Adrenal gland (tissue), 5 donors: ENCODE data around the gene SETD2.

Experiments used
- CTCF ChIP-seq, 6 experiments: fragments of 450-650 bp in 4 of 6; fragments of 200-600 bp in 2 of 6; sonication (generic) in 1 of 6; IDR thresholded peaks; 1 replicate in 5 of 6; 2 replicates in 1 of 6; pipeline versions ENCODE4 v1.5.1 to v1.8.0; 2016 to 2021; ENCODE audit warnings: antibody characterized with exemption in 6 of 6, mild to moderate bottlenecking in 2 of 6, moderate library complexity in 1 of 6
- POLR2A ChIP-seq, 2 donors: fragments of 450-650 bp; IDR thresholded peaks; one replicate each; pipeline ENCODE4 v1.6.1; 2017; ENCODE audit warnings: antibody characterized with exemption in 2 of 2, mild to moderate bottlenecking in 2 of 2, moderate library complexity in 1 of 2
- donor health status: DM: no; HTN: no; CAD: no.

GRCh38 chr3:46974421-46975171 is 189.3 kb downstream of the SETD2 start:
- TF ChIP-seq CTCF (IDR thresholded peaks at IDR 0.05) (no peak), POLR2A (IDR thresholded peaks at IDR 0.05) (no peak)
